Heart left ventricle (tissue), 16 donors: ENCODE measurements around the gene ATP9A. TPM values are rescaled to one million over a fixed set of nuclear protein-coding genes. Genes with fewer than 3 reads are reported as not detected.

Experiments used
- ATAC-seq, 4 donors: fragments of 200-7000 bp; cut with Tn5 transposase; one replicate each; pipeline ENCODE4 v1.9.1; 2020 to 2022; ENCODE audit warnings: moderate library complexity in 4 of 4, mild to moderate bottlenecking in 3 of 4, moderate number of reproducible peaks in 1 of 4
- DNase-seq, 5 donors: peaks; one replicate each; pipeline ENCODE4 v3.0.0-alpha.2; 2020
- H3K27ac ChIP-seq, 12 donors: fragments of 200-600 bp; sonication (generic) in 4 of 12; one replicate each; pipeline versions ENCODE4 v1.5.0 to v1.8.0; 2016 to 2022; ENCODE audit warnings: mild to moderate bottlenecking in 2 of 12
- H3K27me3 ChIP-seq, 9 donors: fragments of 200-600 bp; sonication (generic) in 2 of 9; one replicate each; pipeline versions ENCODE4 v1.5.1 to v1.8.0; 2016 to 2022; ENCODE audit warnings: mild to moderate bottlenecking in 3 of 9
- H3K36me3 ChIP-seq, 9 donors: fragments of 200-600 bp; sonication (generic) in 2 of 9; one replicate each; pipeline versions ENCODE4 v1.5.0 to v1.8.0; 2018 to 2022; ENCODE audit warnings: mild to moderate bottlenecking in 2 of 9
- H3K4me1 ChIP-seq, 12 donors: fragments of 200-600 bp; sonication (generic) in 4 of 12; one replicate each; pipeline versions ENCODE4 v1.5.0 to v1.8.0; 2016 to 2022; ENCODE audit warnings: mild to moderate bottlenecking in 3 of 12
- H3K4me3 ChIP-seq, 12 donors: fragments of 200-600 bp; sonication (generic) in 4 of 12; one replicate each; pipeline versions ENCODE4 v1.5.0 to v1.8.0; 2017 to 2022; ENCODE audit warnings: mild to moderate bottlenecking in 9 of 12, moderate library complexity in 4 of 12
- H3K9me3 ChIP-seq, 12 donors: fragments of 200-600 bp; sonication (generic) in 4 of 12; one replicate each; pipeline versions ENCODE4 v1.5.0 to v1.8.0; 2016 to 2022; ENCODE audit warnings: mild to moderate bottlenecking in 1 of 12
- CTCF ChIP-seq, 12 donors: fragments of 200-600 bp; sonication (generic) in 4 of 12; IDR thresholded peaks; one replicate each; pipeline versions ENCODE4 v1.5.0 to v1.8.0; 2018 to 2022; ENCODE audit warnings: antibody characterized with exemption in 12 of 12, mild to moderate bottlenecking in 5 of 12
- POLR2A ChIP-seq, 2 donors: fragments of 450-650 bp; IDR thresholded peaks; one replicate each; pipeline ENCODE4 v1.6.1; 2017; ENCODE audit warnings: antibody characterized with exemption in 2 of 2, mild to moderate bottlenecking in 2 of 2, moderate library complexity in 2 of 2
- WGBS, 4 donors: extraction: QIAGEN DNeasy Blood & Tissue Kit in 2 of 4; methylation state at CpG; one replicate each; pipeline versions ENCODE4 v1.1.5 to v1.1.7; 2013 to 2018; 5-methylcytosine and 5-hydroxymethylcytosine counted together
- intact Hi-C, 10 donors: fragments of 100-400 bp; cut with DNase I; formaldehyde crosslinking; loops; one replicate each; pipeline versions ENCODE4 v1.11.1 to v1.14.2; 2022
- polyA plus RNA-seq, 2 donors: library from polyadenylated mRNA; stranded (reverse); fragments of 200-250 nt; gene quantifications; one replicate each; pipeline ENCODE4 v1.2.3, GENCODE V29; 2013
- total RNA-seq, 9 donors: library from RNA; depleted of rRNA in 2 of 9; stranded (reverse); fragments of >200 nt in 2 of 9; fragmentation: NEBNext Ultra II Directional in 3 of 9; extraction: Animal tissue kit (Norgen Biotek cat#: 25700) in 3 of 9; gene quantifications; one replicate each; pipeline versions ENCODE4 v1.1.0 to v1.2.4, GENCODE V29; 2016 to 2023
- donor health status: ischemic (EF 13 %, LVEDD 7.1; RV severe dilation, severe dysfunction).
- donor health status: healthy with polysubstance abuse.
- donor health status: DM: no; HTN: yes; CAD: no.
- donor health status: DM: no; HTN: no; CAD: no.
- donor health status: ischemic (EF 25% LVEDD 6.9; RV normal size, moderate dysfunction).
- donor health status: ischemic (EF 25% LVEDD 5.7; RV mildly dilated, moderate dysfunction).
- donor health status: healthy.
- donor health status: DM: yes; HTN: yes; CAD: no.
- donor health status: ischemic (EF 35%, LVEDD 5.7; RV mildly dilated, moderate dysfunction).
- donor health status: nonischemic (EF 11% LVEDD 7.7; RV severe dilation, severe dysfunction).
- donor health status: DM: yes; HTN: yes; CAD: no.
- donor health status: PGD.
- donor health status: ischemic (EF 29% LVEDD 5.4; RV normal size, mild dysfunction).
- donor health status: nonischemic (EF 23%, LVEDD 6.1; RV moderate dilation, normal function).

The ATP9A gene
- total and polyA plus RNA-seq, 11 donors: 4.4 to 36.4 (median 27.6) TPM

- peaks cover 0 to 17% (median 5%) of the 10 kb centered on the region in 9 donors for H3K36me3 ChIP-seq
- H3K27ac ChIP-seq: no peak overlapping the region
- intact Hi-C loops: no loop called here
- H3K27me3 ChIP-seq: no peaks in the 10 kb centered on the region
- WGBS, 4 donors: 93 to 100% (median 99%) methylated on average over 1 of the region's 1 CpG
- no peak for ATAC-seq
- H3K4me3 ChIP-seq: no peak overlapping the region
- DNase-seq: no peak
- no peaks in the 10 kb centered on the region for H3K9me3 ChIP-seq
- H3K4me1 ChIP-seq: no peaks in the 10 kb centered on the region
- TF ChIP-seq POLR2A (IDR thresholded peaks at IDR 0.05): no peak
- no peak for TF ChIP-seq CTCF (IDR thresholded peaks at IDR 0.05)
These were observed 52.4 kb downstream of the ATP9A start for GRCh38 chr20:51715856-51716185.

- no peak overlapping the region for H3K4me3 ChIP-seq
- intact Hi-C loops: no loop called here
- H3K27ac ChIP-seq: no peak overlapping the region
These were observed 52.9 kb downstream of the ATP9A start for GRCh38 chr20:51715163-51715855.

GRCh38 chr20:51713213-51713598 lies 55.0 kb downstream of the ATP9A start:
- no peaks in the 10 kb centered on the region for H3K4me1 ChIP-seq
- TF ChIP-seq CTCF (IDR thresholded peaks at IDR 0.05) (no peak), POLR2A (IDR thresholded peaks at IDR 0.05) (no peak)
- DNase-seq (no peak), ATAC-seq (no peak)
- intact Hi-C loops: no loop called here
- WGBS, 4 donors: 83 to 94% (median 90%) methylated on average over 4 of the region's 4 CpGs
- H3K4me3 ChIP-seq: no peak overlapping the region
- H3K36me3 ChIP-seq: peaks cover 0 to 31% (median 5%) of the 10 kb centered on the region in 9 donors
- H3K9me3 ChIP-seq: no peaks in the 10 kb centered on the region
- H3K27ac ChIP-seq: no peak overlapping the region
- no peaks in the 10 kb centered on the region for H3K27me3 ChIP-seq

More at GRCh38 chr20:51715163-51715855, 52.9 kb downstream of the ATP9A start:
- H3K27me3 ChIP-seq: no peaks in the 10 kb centered on the region
- peaks cover 0 to 17% (median 5%) of the 10 kb centered on the region in 9 donors for H3K36me3 ChIP-seq
- 87 to 90% (median 89%) methylated on average over 10 of the region's 10 CpGs for whole genome bisulfite sequencing, 4 donors
- no peak for DNase-seq
- ATAC-seq: no peak
- no peaks in the 10 kb centered on the region for H3K9me3 ChIP-seq
- TF ChIP-seq CTCF (IDR thresholded peaks at IDR 0.05) (no peak), POLR2A (IDR thresholded peaks at IDR 0.05) (no peak)
- no peaks in the 10 kb centered on the region for H3K4me1 ChIP-seq

GRCh38 chr20:51712501-51713212 lies 55.5 kb downstream of the ATP9A start:
- Histone ChIP-seq H3K4me1 (no peaks in the 10 kb centered on the region), H3K4me3 (no peak overlapping the region), H3K27ac (no peak overlapping the region), H3K36me3 (peaks cover 0 to 31% (median 5%) of the 10 kb centered on the region in 9 donors), H3K27me3 (no peaks in the 10 kb centered on the region), H3K9me3 (no peaks in the 10 kb centered on the region)
- ATAC-seq (no peak), DNase-seq (no peak)
- TF ChIP-seq POLR2A (IDR thresholded peaks at IDR 0.05) (no peak), CTCF (IDR thresholded peaks at IDR 0.05) (peak in 2 of 12 donors; percentile 11 to 12)
- intact Hi-C loops: no loop called here
- 80 to 84% (median 81%) methylated on average over 21 to 24 of the region's 24 CpGs for WGBS, 4 donors
